GM10847 (cell line): Measurements from ENCODE around the gene DGKE.

ENCODE experiments used
- POLR2A ChIP-seq: IDR thresholded peaks from 2 replicates; pipeline ENCODE4 v1.6.1; 2011; ENCODE audit not compliant: insufficient read length; ENCODE audit errors: extremely low read depth

Gene DGKE

DNA sequence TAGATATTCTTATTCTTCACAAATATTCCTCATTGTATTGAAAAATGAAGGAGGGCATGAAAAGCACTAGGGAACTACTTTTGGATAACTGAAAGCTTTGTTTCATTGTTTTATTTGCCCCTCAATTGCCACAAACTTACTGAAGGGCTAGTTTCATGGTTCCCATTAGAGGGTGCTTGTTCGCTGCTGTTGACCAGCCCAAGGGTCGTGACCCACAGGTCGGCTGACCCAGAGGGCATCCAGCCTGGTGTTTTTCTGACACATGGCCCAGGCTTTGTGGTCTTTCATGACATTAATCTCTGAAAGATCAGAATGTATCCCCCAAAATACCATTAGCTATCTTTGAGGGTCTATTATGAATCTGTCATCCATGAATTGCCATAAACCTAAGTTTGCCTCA is 30.0 kb downstream of the DGKE start:
- TF ChIP-seq POLR2A = no peak

GRCh38 chr17:56866076-56866475 is 32.1 kb downstream of the DGKE start:
- TF ChIP-seq POLR2A = no peak

- no peak for TF ChIP-seq POLR2A
Observed at GRCh38 chr17:56866496-56866895, 32.5 kb downstream of the DGKE start.

DNA sequence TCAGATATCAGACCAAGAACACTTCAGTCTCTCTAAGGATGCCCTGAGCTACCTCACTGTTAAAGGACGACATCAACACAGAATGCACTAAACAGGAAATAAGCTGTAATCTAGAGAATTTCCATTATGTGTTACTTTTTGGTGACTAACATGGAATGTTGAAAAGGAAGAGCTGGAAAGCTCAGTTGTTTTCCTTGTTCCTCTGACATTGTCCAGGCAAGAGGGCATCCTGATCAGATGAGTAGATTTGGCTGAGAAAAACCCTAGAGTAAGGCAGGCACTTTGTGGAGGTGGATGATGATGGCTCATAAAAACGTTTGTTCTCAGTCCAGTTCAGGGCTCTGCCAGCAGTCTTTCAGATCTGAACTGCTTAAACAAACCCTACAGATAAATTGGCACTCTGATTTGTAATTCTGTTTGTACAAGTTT is 34.0 kb downstream of the DGKE start:
- no peak for TF ChIP-seq POLR2A

DNA sequence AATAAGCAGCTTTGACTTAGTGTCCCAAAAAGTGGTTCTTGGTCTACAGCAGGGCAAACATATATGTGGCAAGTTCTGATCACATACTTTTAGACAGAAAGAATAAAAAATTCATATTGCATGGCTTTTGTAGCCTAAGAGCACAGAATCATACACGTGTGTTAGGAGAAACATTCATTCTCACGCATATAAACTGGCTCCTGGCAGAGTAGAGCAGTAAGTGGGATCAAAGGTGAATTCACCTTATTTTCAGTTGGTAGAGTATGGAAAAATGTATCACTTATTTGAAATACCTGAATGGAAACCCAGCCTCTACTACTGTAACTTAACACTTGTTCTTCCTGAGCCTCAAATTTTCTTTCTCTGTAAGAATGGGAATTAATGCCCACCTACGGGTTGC is 34.8 kb downstream of the DGKE start:
- no peak for TF ChIP-seq POLR2A

DNA sequence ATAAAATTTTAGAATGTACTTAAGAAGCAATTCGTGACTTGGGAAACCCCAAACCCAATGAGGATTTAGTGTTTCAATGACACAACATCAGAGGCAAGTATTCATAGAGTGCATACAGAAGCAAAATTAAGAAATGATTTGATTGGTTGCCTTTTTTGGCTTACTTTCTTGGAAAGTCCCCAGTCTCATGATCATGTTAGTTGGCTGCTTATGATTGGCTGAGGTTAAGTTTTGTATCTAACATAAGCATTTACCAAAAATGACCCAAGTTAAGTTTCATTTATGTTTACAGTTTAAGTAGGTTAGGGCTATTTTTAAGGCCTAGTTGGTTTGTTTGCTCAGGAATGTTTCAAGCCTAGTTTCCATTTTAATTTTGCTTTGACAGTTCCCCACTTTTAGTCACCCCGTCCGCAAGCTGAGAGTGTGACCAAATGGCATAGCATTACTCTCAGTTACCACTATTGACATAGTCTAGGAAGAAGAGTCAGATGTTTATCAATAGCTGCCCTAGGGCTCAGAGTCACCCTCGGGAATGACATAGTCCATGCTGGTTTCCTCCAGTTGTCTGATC is 36.2 kb downstream of the DGKE start:
- TF ChIP-seq POLR2A = no peak

DNA sequence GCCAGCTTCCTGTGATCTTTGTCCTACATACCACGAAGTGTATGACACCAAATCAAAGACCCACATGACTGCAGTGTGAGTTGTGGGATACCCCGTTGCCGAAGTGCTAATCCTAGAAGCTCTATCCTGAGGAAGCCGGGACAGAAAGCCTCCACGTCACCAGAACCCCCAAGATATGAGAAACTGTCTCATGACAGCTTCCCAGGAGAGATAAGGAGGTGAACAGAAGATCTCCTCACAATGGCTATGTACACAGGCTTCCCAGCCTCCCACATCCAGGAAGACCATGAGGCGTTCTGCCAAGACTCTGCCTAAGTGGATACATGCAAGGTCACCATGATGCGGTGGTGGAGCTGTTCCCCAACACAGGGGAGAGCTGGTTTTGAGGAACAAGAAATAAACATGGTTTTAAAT is 42.8 kb downstream of the DGKE start:
- TF ChIP-seq POLR2A = no peak

GRCh38 chr17:56879280-56879679 is 45.3 kb downstream of the DGKE start:
- TF ChIP-seq POLR2A = no peak

DNA sequence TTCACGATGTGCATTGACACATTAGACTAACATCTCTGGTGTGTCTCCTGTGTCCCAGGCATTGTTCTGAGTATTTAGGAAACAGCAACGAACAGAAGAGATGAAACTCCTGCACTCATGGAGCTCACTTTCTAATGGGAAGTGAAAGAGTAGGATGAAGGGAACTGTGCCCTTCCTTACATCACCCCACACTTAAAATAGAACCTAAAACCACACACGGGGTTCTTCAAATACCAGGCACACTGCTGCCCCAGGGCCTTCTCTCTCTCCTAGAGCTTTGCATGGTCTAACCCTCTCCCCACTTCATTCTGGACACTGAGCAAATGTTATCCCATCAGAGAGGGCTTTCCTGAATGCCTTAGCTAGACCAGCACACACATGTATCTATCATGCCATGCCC is 46.2 kb downstream of the DGKE start:
- no peak for TF ChIP-seq POLR2A

GRCh38 chr17:56880571-56880970 is 46.6 kb downstream of the DGKE start:
- no peak for TF ChIP-seq POLR2A

DNA sequence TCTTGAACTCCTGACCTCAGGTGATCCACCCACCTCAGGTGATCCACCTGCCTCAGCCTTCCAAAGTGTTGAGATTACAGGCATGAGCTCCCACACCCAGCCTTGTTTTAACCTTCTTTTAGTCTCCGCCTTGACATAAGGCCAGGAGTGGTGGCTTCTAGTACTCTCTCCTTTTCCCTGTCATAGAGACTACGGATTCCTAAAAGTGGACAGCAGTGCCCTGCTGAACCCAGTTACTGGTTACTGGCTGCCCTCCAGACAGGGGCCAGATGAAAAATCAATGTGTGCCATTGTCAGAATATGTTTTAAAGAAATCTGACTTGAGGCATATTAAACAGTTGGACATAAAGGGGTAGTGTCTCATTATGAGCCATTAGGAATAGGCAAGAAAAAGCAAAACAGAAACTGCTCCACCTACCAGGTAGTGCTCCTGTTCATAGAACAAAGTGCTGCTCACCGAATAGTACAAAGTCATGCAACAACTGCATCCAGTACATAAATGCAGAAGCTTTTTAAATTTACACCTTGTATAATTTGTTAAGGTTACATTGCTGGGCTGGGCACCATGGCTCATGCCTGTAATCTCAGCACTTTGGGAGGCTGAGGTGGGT is 47.8 kb downstream of the DGKE start:
- no peak for TF ChIP-seq POLR2A

DNA sequence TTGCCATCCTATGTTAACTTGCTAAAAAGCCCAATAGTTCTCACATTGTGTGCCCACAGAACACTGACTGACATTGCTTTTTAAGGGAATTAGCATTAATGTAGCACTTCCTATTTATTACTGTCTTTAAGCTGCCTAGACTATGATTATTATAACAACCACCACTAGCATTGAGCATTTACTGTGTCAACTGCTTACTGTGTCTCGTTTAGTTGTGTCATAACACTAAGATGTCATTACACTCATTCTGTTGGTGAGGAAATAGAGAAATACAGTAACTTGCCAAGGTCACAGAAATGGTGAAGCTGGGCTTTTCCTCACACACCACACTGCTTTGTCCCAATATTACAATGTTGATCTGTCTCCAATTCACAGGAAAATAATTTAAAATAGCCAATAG is 49.7 kb downstream of the DGKE start:
- TF ChIP-seq POLR2A = no peak

DNA sequence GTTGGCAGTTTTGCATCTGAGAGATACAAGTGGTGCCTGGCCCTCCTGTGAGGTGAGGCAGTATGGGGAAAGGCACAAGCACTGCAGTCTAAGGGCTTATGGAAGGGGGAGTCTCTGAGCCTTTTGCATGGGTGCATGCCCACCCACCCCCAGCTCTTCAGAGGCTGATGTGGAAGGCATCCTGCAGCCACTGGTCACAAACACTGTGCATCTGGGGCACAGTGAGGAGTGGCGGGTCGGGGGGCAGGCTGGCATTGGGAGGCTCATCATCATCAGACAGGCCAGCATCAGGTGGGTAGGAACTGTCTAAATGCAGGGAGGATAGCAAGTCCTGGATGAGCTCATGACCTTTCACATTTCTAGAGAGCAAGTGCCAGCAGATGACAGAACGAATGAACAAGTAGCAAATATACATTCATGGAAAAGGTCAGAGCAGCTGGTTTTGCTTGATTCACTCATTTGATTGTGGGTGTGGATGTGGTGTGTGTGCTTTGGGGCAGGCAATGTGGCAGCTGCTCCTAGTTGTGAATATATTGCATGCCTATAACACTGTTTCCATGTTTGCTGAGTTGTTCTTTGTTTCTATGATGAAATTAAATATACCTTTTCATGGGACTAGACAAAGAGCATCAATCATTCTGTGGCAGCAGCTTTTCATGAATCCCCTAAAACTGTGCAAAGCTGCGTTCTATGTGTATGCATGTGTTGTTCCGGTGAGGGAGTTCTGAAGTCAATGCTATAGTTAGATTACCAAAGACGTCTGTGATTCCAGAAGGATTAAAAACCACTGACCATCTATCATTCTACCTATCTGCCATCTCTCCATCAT is 50.7 kb downstream of the DGKE start:
- no peak for TF ChIP-seq POLR2A

DNA sequence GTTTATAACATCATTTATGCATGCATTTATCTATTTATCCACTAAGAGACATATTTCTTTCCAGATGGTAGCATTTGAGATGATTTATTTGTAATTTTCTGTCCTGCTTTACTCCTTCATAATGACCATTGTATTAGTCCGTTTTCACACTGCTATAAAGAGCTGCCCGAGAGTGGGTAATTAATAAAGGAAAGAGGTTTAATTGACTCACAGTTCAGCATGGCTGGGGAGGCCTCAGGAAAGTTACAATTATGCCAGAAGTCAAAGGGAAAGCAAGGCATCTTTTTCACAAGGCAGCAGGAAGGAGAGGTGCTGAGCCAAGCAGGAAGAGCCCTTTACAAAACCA is 51.3 kb downstream of the DGKE start:
- no peak for TF ChIP-seq POLR2A

DNA sequence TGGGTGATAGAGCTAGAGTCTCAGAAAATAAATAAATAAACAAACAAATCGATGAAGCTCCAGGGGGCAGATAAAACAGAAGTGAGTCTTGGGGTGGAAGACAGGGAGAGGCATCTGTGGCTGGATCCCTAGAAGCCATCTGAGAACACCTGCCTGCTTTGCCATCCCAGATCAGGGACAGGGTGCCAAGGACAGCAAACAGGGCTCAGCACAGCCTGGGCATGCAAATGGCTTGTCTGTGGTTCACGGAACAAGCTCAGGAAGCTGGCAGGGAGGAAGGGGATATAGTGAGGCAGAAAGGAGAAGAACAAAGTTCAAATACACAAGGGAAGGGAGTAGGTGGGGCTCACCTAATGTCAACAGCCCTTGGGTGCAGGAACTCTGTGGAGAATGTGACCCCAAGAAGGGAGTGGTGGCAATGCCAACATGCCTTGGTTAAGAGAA is 52.4 kb downstream of the DGKE start:
- TF ChIP-seq POLR2A = no peak

- no peak for TF ChIP-seq POLR2A
Observed at GRCh38 chr17:56887105-56887504, 53.2 kb downstream of the DGKE start.
